ENCODE results near the gene PRPS1. TPM values are rescaled to one million over a fixed set of nuclear protein-coding genes. Genes with fewer than 3 reads are reported as not detected.
"Not testable (repeated sequence)": the region's sequence is repeated elsewhere in the genome, so short reads cannot be mapped to it uniquely, and the experiment has no call there.

PRPS1 gene
- total RNA-seq, 1 experiment from 2014 or later: 100 TPM

GRCh38 chrX:107674480-107675364, 46.4 kb downstream of the PRPS1 start:
- peak; percentile 67 for DNase-seq (ENCODE audit: low spot score)

GRCh38 chrX:107675365-107675654, 47.0 kb downstream of the PRPS1 start:
- DNase-seq (ENCODE audit: low spot score): no peak

- DNase-seq (ENCODE audit: low spot score): peak; percentile 38
Observed at GRCh38 chrX:107675823-107676555, 47.7 kb downstream of the PRPS1 start.

GRCh38 chrX:107676559-107677378, 48.5 kb downstream of the PRPS1 start:
- DNase-seq (ENCODE audit: low spot score): peak; percentile 94

- peak; percentile 41 for DNase-seq (ENCODE audit: low spot score)
Observed at GRCh38 chrX:107677501-107677901, 49.2 kb downstream of the PRPS1 start.

GRCh38 chrX:107677909-107678308, 49.6 kb downstream of the PRPS1 start:
- no peak for DNase-seq (ENCODE audit: low spot score)

- peak; percentile 69 for DNase-seq (ENCODE audit: low spot score)
Observed at GRCh38 chrX:107678957-107679740, 50.8 kb downstream of the PRPS1 start.

GRCh38 chrX:107682256-107682655, 53.9 kb downstream of the PRPS1 start:
- no peak for DNase-seq (ENCODE audit: low spot score)

- DNase-seq (ENCODE audit: low spot score): no peak
Observed at GRCh38 chrX:107683124-107683895, 55.0 kb downstream of the PRPS1 start.

GRCh38 chrX:107683931-107684330, 55.6 kb downstream of the PRPS1 start:
- no peak for DNase-seq (ENCODE audit: low spot score)

- peak; percentile 90 for DNase-seq (ENCODE audit: low spot score)
Observed at GRCh38 chrX:107684956-107685385, 56.7 kb downstream of the PRPS1 start.

- DNase-seq (ENCODE audit: low spot score): not testable (repeated sequence)
Observed at GRCh38 chrX:107685586-107685985, 57.3 kb downstream of the PRPS1 start.

- DNase-seq (ENCODE audit: low spot score): no peak
Observed at GRCh38 chrX:107686026-107686425, 57.7 kb downstream of the PRPS1 start.

- DNase-seq (ENCODE audit: low spot score): peak; percentile 34
Observed at GRCh38 chrX:107686792-107687191, 58.5 kb downstream of the PRPS1 start.

- no peak for DNase-seq (ENCODE audit: low spot score)
Observed at GRCh38 chrX:107687445-107687844, 59.1 kb downstream of the PRPS1 start.

- no peak for DNase-seq (ENCODE audit: low spot score)
Observed at GRCh38 chrX:107691024-107691448, 62.7 kb downstream of the PRPS1 start.

GRCh38 chrX:107699616-107700015, 71.3 kb downstream of the PRPS1 start:
- no peak for DNase-seq (ENCODE audit: low spot score)

GRCh38 chrX:107700317-107700774, 72.0 kb downstream of the PRPS1 start:
- peak; percentile 74 for DNase-seq (ENCODE audit: low spot score)

Measured in H4 (cell line).